Liver (tissue), 9 donors: ENCODE measurements around the gene ZNF432. TPM values are rescaled to one million over a fixed set of nuclear protein-coding genes. Genes with fewer than 3 reads are reported as not detected.

Experiments
- DNase-seq: peaks from one replicate; pipeline ENCODE4 v3.0.0-alpha.2; 2017; ENCODE audit warnings: low spot score
- H3K27ac ChIP-seq, 2 donors: one replicate each; pipeline ENCODE4 v1.7.0; 2013; ENCODE audit warnings: inconsistent platforms in 2 of 2, low read length in 2 of 2, control low read depth in 1 of 2, low read depth in 1 of 2, mild to moderate bottlenecking in 1 of 2
- H3K27me3 ChIP-seq, 4 donors: one replicate each; pipeline versions ENCODE4 v1.6.1 to v1.7.0; 2013; ENCODE audit warnings: low read length in 3 of 4, inconsistent platforms in 1 of 4, mild to moderate bottlenecking in 1 of 4, moderate library complexity in 1 of 4; ENCODE audit not compliant: control insufficient read depth in 4 of 4, insufficient read depth in 4 of 4
- H3K36me3 ChIP-seq, 4 donors: one replicate each; pipeline versions ENCODE4 v1.6.1 to v1.7.0; 2013; ENCODE audit warnings: low read length in 3 of 4, mild to moderate bottlenecking in 3 of 4, low read depth in 1 of 4, moderate library complexity in 1 of 4; ENCODE audit not compliant: control insufficient read depth in 4 of 4, insufficient read depth in 3 of 4
- H3K4me1 ChIP-seq, 4 donors: one replicate each; pipeline versions ENCODE4 v1.6.1 to v1.7.0; 2013; ENCODE audit warnings: low read length in 3 of 4, mild to moderate bottlenecking in 3 of 4, moderate library complexity in 1 of 4; ENCODE audit not compliant: control insufficient read depth in 4 of 4, insufficient read depth in 4 of 4
- H3K4me3 ChIP-seq, 3 donors: one replicate each; pipeline versions ENCODE4 v1.6.1 to v1.7.0; 2013; ENCODE audit warnings: low read length in 3 of 3, control low read depth in 1 of 3, low read depth in 1 of 3, mild to moderate bottlenecking in 1 of 3
- H3K9ac ChIP-seq, 2 donors: one replicate each; pipeline ENCODE4 v1.7.0; 2013; ENCODE audit warnings: low read length in 2 of 2, mild to moderate bottlenecking in 2 of 2, moderate library complexity in 2 of 2, control low read depth in 1 of 2, low read depth in 1 of 2
- H3K9me3 ChIP-seq, 4 donors: one replicate each; pipeline versions ENCODE4 v1.6.1 to v1.7.0; 2013; ENCODE audit warnings: low read length in 3 of 4; ENCODE audit not compliant: control insufficient read depth in 4 of 4
- FOXA1 ChIP-seq: IDR thresholded peaks from 2 replicates; pipeline ENCODE4 v1.6.1; 2016; ENCODE audit warnings: antibody characterized with exemption
- FOXA2 ChIP-seq: IDR thresholded peaks from 2 replicates; pipeline ENCODE4 v1.6.1; 2016; ENCODE audit warnings: antibody characterized with exemption
- GABPA ChIP-seq, 2 donors: IDR thresholded peaks in 1 of 2; conservative IDR thresholded peaks in 1 of 2; 2 replicates each; pipeline ENCODE4 v1.6.1; 2016; ENCODE audit warnings: antibody characterized with exemption in 2 of 2, mild to moderate bottlenecking in 1 of 2, moderate library complexity in 1 of 2
- HNF4A ChIP-seq, 2 donors: conservative IDR thresholded peaks; 2 replicates each; pipeline ENCODE4 v1.6.1; 2016; ENCODE audit warnings: antibody characterized with exemption in 2 of 2, mild to moderate bottlenecking in 2 of 2
- HNF4G ChIP-seq: IDR thresholded peaks from 2 replicates; pipeline ENCODE4 v1.6.1; 2016; ENCODE audit warnings: antibody characterized with exemption
- JUND ChIP-seq, 2 donors: IDR thresholded peaks; 2 replicates each; pipeline ENCODE4 v1.6.1; 2016; ENCODE audit warnings: antibody characterized with exemption in 2 of 2
- NR2F2 ChIP-seq: IDR thresholded peaks from 2 replicates; pipeline ENCODE4 v1.6.1; 2016; ENCODE audit warnings: antibody characterized with exemption
- RAD21 ChIP-seq, 2 donors: IDR thresholded peaks; 2 replicates each; pipeline ENCODE4 v1.6.1; 2016; ENCODE audit warnings: antibody characterized with exemption in 2 of 2, mild to moderate bottlenecking in 2 of 2
- RXRA ChIP-seq, 2 donors: IDR thresholded peaks; 2 replicates each; pipeline ENCODE4 v1.6.1; 2017 to 2018; ENCODE audit warnings: antibody characterized with exemption in 2 of 2, mild to moderate bottlenecking in 1 of 2
- SP1 ChIP-seq: IDR thresholded peaks from 2 replicates; pipeline ENCODE4 v1.6.1; 2018; ENCODE audit warnings: antibody characterized with exemption, mild to moderate bottlenecking
- TAF1 ChIP-seq: conservative IDR thresholded peaks from 2 replicates; pipeline ENCODE4 v1.6.1; 2016; ENCODE audit warnings: antibody characterized with exemption, mild to moderate bottlenecking
- YY1 ChIP-seq: IDR thresholded peaks from 2 replicates; pipeline ENCODE4 v1.6.1; 2016; ENCODE audit warnings: antibody characterized with exemption, mild to moderate bottlenecking
- WGBS: extraction: QIAGEN DNeasy Blood & Tissue Kit; methylation state at CpG from one replicate; pipeline ENCODE4 v1.1.7; 2013; 5-methylcytosine and 5-hydroxymethylcytosine counted together
- polyA plus RNA-seq, 2 donors: library from polyadenylated mRNA; stranded (reverse) in 1 of 2; unstranded in 1 of 2; fragments of 200-250 nt in 1 of 2; fragments of >200 nt in 1 of 2; fragmentation: Nextera tagmentation in 1 of 2; extraction: Ambion mirVana in 1 of 2; gene quantifications; one replicate each; pipeline versions ENCODE4 v1.2.1 to v1.2.3, GENCODE V29; 2013 to 2015
- total RNA-seq, 2 donors: library from RNA; depleted of rRNA; stranded (reverse); fragments of >200 nt; gene quantifications; one replicate each; pipeline ENCODE4 v1.2.3, GENCODE V29; 2014
- TF ChIP-seq, protein P1 (sequence below): IDR thresholded peaks from 2 replicates; pipeline ENCODE4 v1.6.1; 2016; ENCODE audit warnings: antibody characterized with exemption
- TF ChIP-seq, protein P2 (sequence below): IDR thresholded peaks from 2 replicates; pipeline ENCODE4 v1.6.1; 2016; ENCODE audit warnings: antibody characterized with exemption
- TF ChIP-seq, protein P3 (sequence below): IDR thresholded peaks from 2 replicates; pipeline ENCODE4 v1.6.1; 2016; ENCODE audit warnings: antibody characterized with exemption, mild to moderate bottlenecking
- TF ChIP-seq, protein P4 (sequence below): fragments of 150-350 bp; IDR thresholded peaks from 2 replicates; pipeline ENCODE4 v1.5.1; 2017; ENCODE audit warnings: improper control_type of control experiment, low read depth, low read length; ENCODE audit not compliant: missing input control
- TF ChIP-seq, protein P5 (sequence below): IDR thresholded peaks from 2 replicates; pipeline ENCODE4 v1.6.1; 2016; ENCODE audit warnings: antibody characterized with exemption
- donor health status: healthy.
- donor health status: healthy.
- donor health status: healthy.
- donor health status: healthy.
- donor health status: healthy.

ZNF432 gene
- total and polyA plus RNA-seq, 4 donors = 0.83 to 4.8 (median 1.9) TPM

DNA sequence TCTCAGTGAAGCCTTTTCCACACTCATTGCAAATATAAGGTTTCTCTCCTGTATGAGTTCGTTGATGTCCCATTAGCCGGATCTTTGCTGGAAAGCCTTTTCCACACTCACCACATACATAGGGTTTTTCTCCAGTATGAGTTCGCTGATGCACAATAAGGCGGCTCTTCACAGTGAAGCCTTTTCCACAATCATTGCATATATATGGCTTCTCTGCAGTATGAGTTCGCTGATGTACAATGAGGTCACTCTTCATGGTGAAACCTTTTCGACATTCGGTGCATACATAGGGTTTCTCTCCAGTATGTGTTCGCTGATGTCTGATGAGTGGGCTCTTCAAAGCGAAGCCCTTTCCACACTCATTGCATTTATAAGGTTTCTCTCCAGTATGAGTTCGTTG is 55.2 kb downstream of the ZNF432 start:
- TF ChIP-seq, protein P1, sequence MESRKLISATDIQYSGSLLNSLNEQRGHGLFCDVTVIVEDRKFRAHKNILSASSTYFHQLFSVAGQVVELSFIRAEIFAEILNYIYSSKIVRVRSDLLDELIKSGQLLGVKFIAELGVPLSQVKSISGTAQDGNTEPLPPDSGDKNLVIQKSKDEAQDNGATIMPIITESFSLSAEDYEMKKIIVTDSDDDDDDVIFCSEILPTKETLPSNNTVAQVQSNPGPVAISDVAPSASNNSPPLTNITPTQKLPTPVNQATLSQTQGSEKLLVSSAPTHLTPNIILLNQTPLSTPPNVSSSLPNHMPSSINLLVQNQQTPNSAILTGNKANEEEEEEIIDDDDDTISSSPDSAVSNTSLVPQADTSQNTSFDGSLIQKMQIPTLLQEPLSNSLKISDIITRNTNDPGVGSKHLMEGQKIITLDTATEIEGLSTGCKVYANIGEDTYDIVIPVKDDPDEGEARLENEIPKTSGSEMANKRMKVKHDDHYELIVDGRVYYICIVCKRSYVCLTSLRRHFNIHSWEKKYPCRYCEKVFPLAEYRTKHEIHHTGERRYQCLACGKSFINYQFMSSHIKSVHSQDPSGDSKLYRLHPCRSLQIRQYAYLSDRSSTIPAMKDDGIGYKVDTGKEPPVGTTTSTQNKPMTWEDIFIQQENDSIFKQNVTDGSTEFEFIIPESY = no peak
- TF ChIP-seq HNF4A (conservative IDR thresholded peaks at IDR 0.05) (no peak), TAF1 (no peak), RAD21 (IDR thresholded peaks at IDR 0.05) (no peak), HNF4G (no peak), JUND (IDR thresholded peaks at IDR 0.05) (no peak), FOXA1 (no peak)
- TF ChIP-seq, protein P2, sequence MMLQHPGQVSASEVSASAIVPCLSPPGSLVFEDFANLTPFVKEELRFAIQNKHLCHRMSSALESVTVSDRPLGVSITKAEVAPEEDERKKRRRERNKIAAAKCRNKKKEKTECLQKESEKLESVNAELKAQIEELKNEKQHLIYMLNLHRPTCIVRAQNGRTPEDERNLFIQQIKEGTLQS = no peak
- TF ChIP-seq, protein P3, sequence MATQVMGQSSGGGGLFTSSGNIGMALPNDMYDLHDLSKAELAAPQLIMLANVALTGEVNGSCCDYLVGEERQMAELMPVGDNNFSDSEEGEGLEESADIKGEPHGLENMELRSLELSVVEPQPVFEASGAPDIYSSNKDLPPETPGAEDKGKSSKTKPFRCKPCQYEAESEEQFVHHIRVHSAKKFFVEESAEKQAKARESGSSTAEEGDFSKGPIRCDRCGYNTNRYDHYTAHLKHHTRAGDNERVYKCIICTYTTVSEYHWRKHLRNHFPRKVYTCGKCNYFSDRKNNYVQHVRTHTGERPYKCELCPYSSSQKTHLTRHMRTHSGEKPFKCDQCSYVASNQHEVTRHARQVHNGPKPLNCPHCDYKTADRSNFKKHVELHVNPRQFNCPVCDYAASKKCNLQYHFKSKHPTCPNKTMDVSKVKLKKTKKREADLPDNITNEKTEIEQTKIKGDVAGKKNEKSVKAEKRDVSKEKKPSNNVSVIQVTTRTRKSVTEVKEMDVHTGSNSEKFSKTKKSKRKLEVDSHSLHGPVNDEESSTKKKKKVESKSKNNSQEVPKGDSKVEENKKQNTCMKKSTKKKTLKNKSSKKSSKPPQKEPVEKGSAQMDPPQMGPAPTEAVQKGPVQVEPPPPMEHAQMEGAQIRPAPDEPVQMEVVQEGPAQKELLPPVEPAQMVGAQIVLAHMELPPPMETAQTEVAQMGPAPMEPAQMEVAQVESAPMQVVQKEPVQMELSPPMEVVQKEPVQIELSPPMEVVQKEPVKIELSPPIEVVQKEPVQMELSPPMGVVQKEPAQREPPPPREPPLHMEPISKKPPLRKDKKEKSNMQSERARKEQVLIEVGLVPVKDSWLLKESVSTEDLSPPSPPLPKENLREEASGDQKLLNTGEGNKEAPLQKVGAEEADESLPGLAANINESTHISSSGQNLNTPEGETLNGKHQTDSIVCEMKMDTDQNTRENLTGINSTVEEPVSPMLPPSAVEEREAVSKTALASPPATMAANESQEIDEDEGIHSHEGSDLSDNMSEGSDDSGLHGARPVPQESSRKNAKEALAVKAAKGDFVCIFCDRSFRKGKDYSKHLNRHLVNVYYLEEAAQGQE = no peak
- TF ChIP-seq, protein P4, sequence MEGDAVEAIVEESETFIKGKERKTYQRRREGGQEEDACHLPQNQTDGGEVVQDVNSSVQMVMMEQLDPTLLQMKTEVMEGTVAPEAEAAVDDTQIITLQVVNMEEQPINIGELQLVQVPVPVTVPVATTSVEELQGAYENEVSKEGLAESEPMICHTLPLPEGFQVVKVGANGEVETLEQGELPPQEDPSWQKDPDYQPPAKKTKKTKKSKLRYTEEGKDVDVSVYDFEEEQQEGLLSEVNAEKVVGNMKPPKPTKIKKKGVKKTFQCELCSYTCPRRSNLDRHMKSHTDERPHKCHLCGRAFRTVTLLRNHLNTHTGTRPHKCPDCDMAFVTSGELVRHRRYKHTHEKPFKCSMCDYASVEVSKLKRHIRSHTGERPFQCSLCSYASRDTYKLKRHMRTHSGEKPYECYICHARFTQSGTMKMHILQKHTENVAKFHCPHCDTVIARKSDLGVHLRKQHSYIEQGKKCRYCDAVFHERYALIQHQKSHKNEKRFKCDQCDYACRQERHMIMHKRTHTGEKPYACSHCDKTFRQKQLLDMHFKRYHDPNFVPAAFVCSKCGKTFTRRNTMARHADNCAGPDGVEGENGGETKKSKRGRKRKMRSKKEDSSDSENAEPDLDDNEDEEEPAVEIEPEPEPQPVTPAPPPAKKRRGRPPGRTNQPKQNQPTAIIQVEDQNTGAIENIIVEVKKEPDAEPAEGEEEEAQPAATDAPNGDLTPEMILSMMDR = no peak
- no peaks in the 10 kb centered on the region for H3K4me1 ChIP-seq
- no peak overlapping the region for H3K9ac ChIP-seq
- H3K27ac ChIP-seq = no peak overlapping the region
- peaks cover 12 to 55% (median 48%) of the 10 kb centered on the region in 4 donors for H3K36me3 ChIP-seq
- no peak for DNase-seq
- H3K4me3 ChIP-seq = peak overlapping the region in 2 of 3 donors; percentile 50 to 61
- no peaks in the 10 kb centered on the region for H3K27me3 ChIP-seq
- WGBS = 98% methylated on average over 10 of the region's 10 CpGs
- peaks cover 52 to 89% (median 66%) of the 10 kb centered on the region in 4 donors for H3K9me3 ChIP-seq

DNA sequence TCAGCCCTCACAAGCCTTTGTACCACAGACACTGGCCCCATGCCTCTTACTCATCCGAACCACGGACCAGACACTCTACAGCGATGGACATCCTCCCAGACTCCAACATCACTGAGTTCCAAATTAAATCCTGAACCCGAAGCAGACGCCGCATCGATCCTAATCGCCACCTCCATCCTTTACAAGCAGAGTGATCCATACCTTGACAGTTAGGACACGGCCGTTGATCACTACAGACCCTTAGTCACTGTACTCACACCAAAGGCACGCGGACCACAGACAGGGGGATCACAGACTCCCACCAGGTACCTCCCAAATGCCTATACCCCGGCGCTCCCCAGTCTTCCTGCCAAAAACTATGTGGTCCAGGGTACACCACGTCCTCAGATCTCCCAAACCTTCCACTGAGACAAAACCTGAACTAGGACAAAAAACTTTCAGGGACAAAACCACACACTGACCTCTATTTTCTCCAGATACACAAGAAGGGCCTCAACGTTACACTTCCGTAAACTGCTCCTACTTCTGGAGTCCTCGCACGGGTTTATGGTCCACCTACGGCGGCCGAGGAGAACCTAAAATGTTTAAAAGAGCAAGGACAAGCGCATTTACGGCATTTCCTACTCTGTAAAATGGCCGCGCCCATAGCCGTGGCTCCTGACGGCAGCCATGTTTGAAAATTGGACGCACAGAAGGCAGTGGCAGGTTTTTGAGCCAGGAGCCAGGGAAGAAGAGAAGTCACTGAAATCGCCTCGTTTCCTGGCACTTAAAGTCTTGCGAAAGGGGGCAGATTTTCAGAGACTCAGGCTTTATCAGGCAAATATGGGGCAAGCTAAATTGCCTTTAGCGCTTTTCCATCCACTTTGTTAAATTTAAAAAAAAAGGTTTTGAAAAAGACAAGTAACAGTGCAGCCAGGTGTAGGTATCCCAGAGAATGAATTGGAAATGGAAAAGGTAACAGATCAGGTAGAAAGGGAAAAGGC is 62.0 kb downstream of the ZNF432 start, which contains the start of gene ZNF350:
TSS of gene ZNF350 (minus strand) at position 532 of the 983 bp plus-strand sequence. CDS start 12,480 bp downstream, outside the sequence.
- Histone ChIP-seq H3K27ac (peak within 1 kb of the TSS in 1 of 2 donors; percentile 30), H3K4me3 (peak within 1 kb of the TSS; percentile 76 to 98 (median 97)), H3K36me3 (peaks cover 0 to 6% (median 2%) of the 10 kb centered on the region in 4 donors), H3K9ac (peak within 1 kb of the TSS; percentile 77 to 86), H3K27me3 (no peaks in the 10 kb centered on the region), H3K9me3 (peaks cover 20 to 64% (median 30%) of the 10 kb centered on the region in 4 donors), H3K4me1 (peaks cover 0 to 12% (median 5%) of the 10 kb centered on the region in 4 donors)
- DNase-seq = peak; percentile 84
- 3% methylated on average over 33 of the region's 33 CpGs for WGBS
- TF ChIP-seq SP1 = peak; percentile 60
- TF ChIP-seq GABPA (IDR thresholded peaks at IDR 0.05 in 1 of 2, conservative IDR thresholded peaks at IDR 0.05 in 1 of 2) = peak; percentile 41 to 92
- TF ChIP-seq JUND (IDR thresholded peaks at IDR 0.05) = peak; percentile 25 to 54
- peak; percentile 76 for TF ChIP-seq FOXA1
- TF ChIP-seq HNF4G = peak; percentile 52
- TF ChIP-seq, protein P5, sequence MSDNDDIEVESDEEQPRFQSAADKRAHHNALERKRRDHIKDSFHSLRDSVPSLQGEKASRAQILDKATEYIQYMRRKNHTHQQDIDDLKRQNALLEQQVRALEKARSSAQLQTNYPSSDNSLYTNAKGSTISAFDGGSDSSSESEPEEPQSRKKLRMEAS = peak; percentile 93
- TF ChIP-seq, protein P1 = peak; percentile 98
- no peak for TF ChIP-seq TAF1
- peak; percentile 4 for TF ChIP-seq FOXA2
- TF ChIP-seq YY1 = peak; percentile 100
- TF ChIP-seq, protein P4 = no peak
- peak; percentile 58 to 72 for TF ChIP-seq RXRA (IDR thresholded peaks at IDR 0.05)
- TF ChIP-seq NR2F2 = peak; percentile 53
